ENCODE results near the gene SYNGR2.

DNA sequence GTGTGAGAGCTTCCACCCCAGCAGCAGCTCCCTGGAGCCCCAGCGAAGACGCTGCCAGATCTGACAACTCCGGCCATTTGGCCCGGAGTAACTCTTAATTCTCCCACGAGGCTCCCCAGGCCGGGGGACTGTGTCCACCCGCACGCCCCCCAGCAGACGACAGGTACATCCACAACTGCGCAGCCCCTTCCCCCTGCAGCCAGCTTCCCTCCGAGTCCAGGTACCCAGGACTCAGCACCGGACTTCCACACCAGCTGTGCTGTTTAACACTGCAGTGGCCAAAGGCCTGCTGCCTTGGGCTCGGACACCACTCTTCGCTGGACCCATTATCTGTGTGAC is 7.2 kb downstream of the SYNGR2 start:
- no peak for TF ChIP-seq POLR2A (IDR thresholded peaks at IDR 0.05; ENCODE audit: low read length)
- no peak for TF ChIP-seq GATA1 (IDR thresholded peaks at IDR 0.05; ENCODE audit: low read depth, low read length)
